ENCODE results near the gene RAPGEF2.

DNA sequence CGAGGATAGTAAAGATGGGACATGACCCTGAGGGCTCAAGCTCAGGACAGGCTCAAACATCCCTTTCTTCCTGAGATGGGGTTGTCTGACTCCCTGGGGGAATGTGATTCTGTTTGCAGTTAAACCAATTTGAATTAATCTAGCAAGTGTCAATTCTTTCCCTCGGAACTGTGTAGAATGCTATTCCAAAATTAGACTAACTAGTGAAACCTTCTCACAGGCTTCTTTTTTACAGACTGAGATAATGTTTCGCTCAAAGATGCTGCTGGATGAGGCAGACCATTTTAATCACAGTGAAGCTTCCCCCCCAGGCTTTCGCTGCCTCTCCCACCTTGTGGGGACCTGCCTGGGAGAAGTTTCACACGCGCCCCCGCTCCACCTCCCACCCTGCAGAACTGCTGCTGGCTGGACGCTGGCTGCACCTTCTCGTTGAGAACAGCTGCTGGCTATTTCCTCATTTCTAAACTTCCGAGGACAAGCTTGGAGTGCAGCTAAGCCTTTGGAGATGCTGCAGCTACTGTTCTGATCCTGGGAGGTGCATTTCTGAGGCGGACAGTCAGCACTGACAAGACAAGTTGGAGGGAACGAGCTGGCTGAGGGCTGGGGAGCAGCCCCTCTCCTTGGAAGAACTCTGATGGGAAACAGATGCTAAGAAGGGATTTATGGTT is 297.8 kb downstream of the RAPGEF2 start:
- TF ChIP-seq CCAR2 (IDR thresholded peaks at IDR 0.05; ENCODE audit: low read depth, low read length) (no peak), TCF7 (IDR thresholded peaks at IDR 0.05; ENCODE audit: borderline replicate concordance) (no peak), MTA2 (IDR thresholded peaks at IDR 0.05; ENCODE audit: low read depth) (no peak)
- TF ChIP-seq, protein P1, sequence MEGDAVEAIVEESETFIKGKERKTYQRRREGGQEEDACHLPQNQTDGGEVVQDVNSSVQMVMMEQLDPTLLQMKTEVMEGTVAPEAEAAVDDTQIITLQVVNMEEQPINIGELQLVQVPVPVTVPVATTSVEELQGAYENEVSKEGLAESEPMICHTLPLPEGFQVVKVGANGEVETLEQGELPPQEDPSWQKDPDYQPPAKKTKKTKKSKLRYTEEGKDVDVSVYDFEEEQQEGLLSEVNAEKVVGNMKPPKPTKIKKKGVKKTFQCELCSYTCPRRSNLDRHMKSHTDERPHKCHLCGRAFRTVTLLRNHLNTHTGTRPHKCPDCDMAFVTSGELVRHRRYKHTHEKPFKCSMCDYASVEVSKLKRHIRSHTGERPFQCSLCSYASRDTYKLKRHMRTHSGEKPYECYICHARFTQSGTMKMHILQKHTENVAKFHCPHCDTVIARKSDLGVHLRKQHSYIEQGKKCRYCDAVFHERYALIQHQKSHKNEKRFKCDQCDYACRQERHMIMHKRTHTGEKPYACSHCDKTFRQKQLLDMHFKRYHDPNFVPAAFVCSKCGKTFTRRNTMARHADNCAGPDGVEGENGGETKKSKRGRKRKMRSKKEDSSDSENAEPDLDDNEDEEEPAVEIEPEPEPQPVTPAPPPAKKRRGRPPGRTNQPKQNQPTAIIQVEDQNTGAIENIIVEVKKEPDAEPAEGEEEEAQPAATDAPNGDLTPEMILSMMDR (IDR thresholded peaks at IDR 0.05 in 2 of 3, conservative IDR thresholded peaks at IDR 0.05 in 1 of 3; ENCODE audit: insufficient read depth in 2 of 3, low read depth in 1 of 3, low read length in 3 of 3), result no peak
- TF ChIP-seq, protein P2, sequence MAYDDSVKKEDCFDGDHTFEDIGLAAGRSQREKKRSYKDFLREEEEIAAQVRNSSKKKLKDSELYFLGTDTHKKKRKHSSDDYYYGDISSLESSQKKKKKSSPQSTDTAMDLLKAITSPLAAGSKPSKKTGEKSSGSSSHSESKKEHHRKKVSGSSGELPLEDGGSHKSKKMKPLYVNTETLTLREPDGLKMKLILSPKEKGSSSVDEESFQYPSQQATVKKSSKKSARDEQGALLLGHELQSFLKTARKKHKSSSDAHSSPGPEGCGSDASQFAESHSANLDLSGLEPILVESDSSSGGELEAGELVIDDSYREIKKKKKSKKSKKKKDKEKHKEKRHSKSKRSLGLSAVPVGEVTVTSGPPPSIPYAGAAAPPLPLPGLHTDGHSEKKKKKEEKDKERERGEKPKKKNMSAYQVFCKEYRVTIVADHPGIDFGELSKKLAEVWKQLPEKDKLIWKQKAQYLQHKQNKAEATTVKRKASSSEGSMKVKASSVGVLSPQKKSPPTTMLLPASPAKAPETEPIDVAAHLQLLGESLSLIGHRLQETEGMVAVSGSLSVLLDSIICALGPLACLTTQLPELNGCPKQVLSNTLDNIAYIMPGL (CRISPR knock-in tag; IDR thresholded peaks at IDR 0.05), result no peak
